Anterior cingulate cortex (tissue), 58 donors: ENCODE results near the gene INTS11.

Source experiments
- DNase-seq, 58 donors: peaks; one replicate each; lab custom pipeline; 2025; lab: John Stamatoyannopoulos, UW

The INTS11 gene

DNA sequence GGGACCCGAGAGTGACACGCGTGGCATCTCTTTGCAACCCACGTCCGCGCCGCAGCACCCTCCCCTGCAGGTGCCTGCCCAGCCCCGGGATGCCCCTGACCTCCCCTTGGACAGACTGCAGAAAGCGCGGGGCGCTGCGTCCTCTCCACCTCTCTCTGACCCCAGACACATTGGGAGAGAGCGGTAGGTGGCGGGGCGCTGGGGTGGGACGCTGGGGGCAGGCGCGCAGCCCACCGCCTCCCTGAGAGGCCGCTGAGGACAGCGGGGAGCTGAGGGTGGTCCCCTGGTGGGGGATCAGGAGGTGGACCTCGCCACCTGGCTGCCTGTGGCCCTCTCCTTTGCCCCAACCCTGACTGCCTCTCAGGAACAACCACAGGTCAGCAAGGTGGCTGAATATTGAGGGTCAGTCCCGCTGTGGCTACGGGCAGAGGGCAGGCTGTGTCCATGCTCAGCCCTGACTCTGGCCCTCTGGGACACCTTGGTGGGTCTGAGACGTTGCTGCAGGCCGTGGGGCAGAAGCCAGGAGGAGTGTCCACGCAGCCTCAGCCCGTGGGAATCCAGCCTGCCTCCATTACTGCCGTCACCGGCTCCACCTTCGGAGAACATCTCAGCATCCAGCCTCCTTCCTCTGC is 50.0 kb downstream of the INTS11 start:
- peak in 2 of 58 donors; percentile 53 to 55 for DNase-seq

GRCh38 chr1:1273512-1274298 is 50.8 kb downstream of the INTS11 start, which contains the start of gene UBE2J2:
TSS of gene UBE2J2 (minus strand) at chr1:1273854. CDS start at chr1:1267992, 5,862 bp downstream.
- peak; percentile 50 to 95 (median 90) for DNase-seq

DNA sequence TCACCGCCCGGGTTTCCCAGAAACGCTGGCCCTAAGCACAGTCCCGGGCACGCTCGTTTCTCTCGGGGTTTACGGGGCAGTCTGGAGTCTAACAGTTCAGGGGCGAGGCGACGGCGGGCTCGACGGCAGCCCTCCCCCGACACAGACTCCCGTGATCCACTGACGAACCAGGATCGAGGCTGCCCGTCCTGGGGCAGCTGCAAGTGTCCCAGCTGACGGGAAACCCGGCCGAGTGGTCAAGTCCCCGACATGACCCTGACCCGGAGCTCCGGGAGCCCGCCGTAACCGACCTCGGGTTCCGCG is 51.3 kb downstream of the INTS11 start:
- no peak for DNase-seq

- no peak for DNase-seq
Measured at GRCh38 chr1:1272341-1273208, 51.9 kb downstream of the INTS11 start.

DNA sequence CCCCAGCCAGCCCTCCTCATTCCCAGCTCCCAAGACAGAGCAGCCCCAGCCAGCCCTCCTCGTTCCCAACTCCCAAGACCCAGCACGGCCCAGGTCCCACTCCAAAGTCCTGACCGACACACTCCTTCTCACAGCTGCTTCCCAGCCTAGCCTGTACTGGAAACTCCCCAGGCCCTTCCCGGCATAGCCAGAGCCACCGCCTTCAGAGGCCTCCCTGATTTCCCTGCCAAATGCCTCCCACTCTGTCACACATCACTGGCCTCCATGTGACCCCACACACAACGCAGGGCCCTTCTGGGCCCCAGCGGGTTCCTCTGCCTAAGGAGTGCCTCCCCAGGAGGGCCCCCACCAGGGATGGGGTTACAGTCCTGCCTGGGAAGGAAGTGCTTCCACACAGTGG is 53.6 kb downstream of the INTS11 start:
- no peak for DNase-seq

- no peak for DNase-seq
Measured at GRCh38 chr1:1268284-1268682, 56.2 kb downstream of the INTS11 start.

GRCh38 chr1:1267488-1268283 is 56.8 kb downstream of the INTS11 start:
- DNase-seq: no peak

- no peak for DNase-seq
Measured at GRCh38 chr1:1264868-1265272, 59.6 kb downstream of the INTS11 start.

DNA sequence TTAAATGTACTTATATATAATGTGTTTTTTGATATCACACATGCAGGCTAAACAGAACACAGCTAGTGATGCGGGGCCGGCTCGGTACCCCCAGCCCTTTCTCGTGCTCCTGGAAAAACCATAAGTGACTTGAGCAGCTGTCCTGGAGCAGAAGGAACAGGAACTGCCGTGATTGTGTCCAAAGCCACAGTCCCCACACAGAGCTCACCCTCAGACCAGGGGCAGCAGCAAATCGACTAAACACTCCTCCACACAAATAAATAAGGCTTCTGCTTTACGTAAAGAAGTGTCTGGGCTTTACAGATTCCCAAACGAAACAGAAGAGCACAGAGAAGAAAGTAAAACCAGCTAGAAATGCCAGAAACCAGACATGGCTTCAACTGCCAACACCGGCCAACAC is 60.4 kb downstream of the INTS11 start:
- no peak for DNase-seq

GRCh38 chr1:1262758-1263157 is 61.7 kb downstream of the INTS11 start:
- DNase-seq: no peak

GRCh38 chr1:1262071-1262470 is 62.4 kb downstream of the INTS11 start:
- no peak for DNase-seq
